HEK293T (cell line): ENCODE data around the gene UTF1.

Source experiments
- CTCF ChIA-PET: fragments of 350-600 bp; formaldehyde crosslinking; extraction: SDS; loops from one replicate; lab custom pipeline; 2021; ENCODE audit warnings: antibody characterized with exemption, inconsistent platforms; lab: Yijun Ruan, JAX
- POLR2A ChIA-PET: fragments of 350-600 bp; formaldehyde crosslinking; extraction: SDS; loops from one replicate; lab custom pipeline; 2020; ENCODE audit warnings: antibody characterized with exemption, inconsistent platforms; lab: Yijun Ruan, JAX
- DNase-seq: peaks from one replicate; pipeline ENCODE4 v3.0.0; 2012; ENCODE audit warnings: mixed read lengths; ENCODE audit errors: extremely low spot score
- ARNT ChIP-seq: fragments of 450-650 bp; IDR thresholded peaks from 2 replicates; pipeline ENCODE4 v1.6.1; 2017; ENCODE audit warnings: mild to moderate bottlenecking
- BHLHE40 ChIP-seq: fragments of 450-650 bp; IDR thresholded peaks from 2 replicates; pipeline ENCODE4 v1.6.1; 2016; ENCODE audit warnings: mild to moderate bottlenecking, moderate library complexity, borderline replicate concordance
- CTBP1 ChIP-seq: fragments of 450-650 bp; IDR thresholded peaks from 2 replicates; pipeline ENCODE4 v1.6.1; 2016; ENCODE audit warnings: borderline replicate concordance
- ELF4 ChIP-seq: fragments of 450-650 bp; IDR thresholded peaks from 2 replicates; pipeline ENCODE4 v1.6.1; 2017; ENCODE audit warnings: antibody characterized with exemption
- FOXA1 ChIP-seq: fragments of 450-650 bp; IDR thresholded peaks from 2 replicates; pipeline ENCODE4 v1.6.1; 2016; ENCODE audit warnings: mild to moderate bottlenecking
- FOXK2 ChIP-seq: fragments of 450-650 bp; IDR thresholded peaks from 2 replicates; pipeline ENCODE4 v1.6.1; 2016; ENCODE audit warnings: mild to moderate bottlenecking
- FOXM1 ChIP-seq: fragments of 450-650 bp; IDR thresholded peaks from 2 replicates; pipeline ENCODE4 v1.6.1; 2017; ENCODE audit warnings: mild to moderate bottlenecking, borderline replicate concordance
- HDGF ChIP-seq: fragments of 450-650 bp; IDR thresholded peaks from 2 replicates; pipeline ENCODE4 v1.6.1; 2017; ENCODE audit warnings: antibody characterized with exemption, borderline replicate concordance
- L3MBTL2 ChIP-seq: fragments of 450-650 bp; conservative IDR thresholded peaks from 2 replicates; pipeline ENCODE4 v1.6.1; 2016; ENCODE audit warnings: mild to moderate bottlenecking
- LEF1 ChIP-seq: fragments of 450-650 bp; IDR thresholded peaks from 2 replicates; pipeline ENCODE4 v1.6.1; 2017; ENCODE audit warnings: mild to moderate bottlenecking, borderline replicate concordance
- NFRKB ChIP-seq: fragments of 450-650 bp; IDR thresholded peaks from 2 replicates; pipeline ENCODE4 v1.6.1; 2016; ENCODE audit warnings: mild to moderate bottlenecking, moderate library complexity
- SP1 ChIP-seq: fragments of 450-650 bp; IDR thresholded peaks from 2 replicates; pipeline ENCODE4 v1.6.1; 2017
- SUZ12 ChIP-seq: fragments of 450-650 bp; IDR thresholded peaks from 2 replicates; pipeline ENCODE4 v1.6.1; 2016; ENCODE audit warnings: mild to moderate bottlenecking
- TARDBP ChIP-seq: fragments of 450-650 bp; IDR thresholded peaks from 2 replicates; pipeline ENCODE4 v1.6.1; 2016
- ZNF384 ChIP-seq: fragments of 450-650 bp; IDR thresholded peaks from 2 replicates; pipeline ENCODE4 v1.6.1; 2016
- TF ChIP-seq, protein P1 (sequence below): fragments of 450-650 bp; IDR thresholded peaks from 2 replicates; pipeline ENCODE4 v1.6.1; 2016

UTF1 gene

DNA sequence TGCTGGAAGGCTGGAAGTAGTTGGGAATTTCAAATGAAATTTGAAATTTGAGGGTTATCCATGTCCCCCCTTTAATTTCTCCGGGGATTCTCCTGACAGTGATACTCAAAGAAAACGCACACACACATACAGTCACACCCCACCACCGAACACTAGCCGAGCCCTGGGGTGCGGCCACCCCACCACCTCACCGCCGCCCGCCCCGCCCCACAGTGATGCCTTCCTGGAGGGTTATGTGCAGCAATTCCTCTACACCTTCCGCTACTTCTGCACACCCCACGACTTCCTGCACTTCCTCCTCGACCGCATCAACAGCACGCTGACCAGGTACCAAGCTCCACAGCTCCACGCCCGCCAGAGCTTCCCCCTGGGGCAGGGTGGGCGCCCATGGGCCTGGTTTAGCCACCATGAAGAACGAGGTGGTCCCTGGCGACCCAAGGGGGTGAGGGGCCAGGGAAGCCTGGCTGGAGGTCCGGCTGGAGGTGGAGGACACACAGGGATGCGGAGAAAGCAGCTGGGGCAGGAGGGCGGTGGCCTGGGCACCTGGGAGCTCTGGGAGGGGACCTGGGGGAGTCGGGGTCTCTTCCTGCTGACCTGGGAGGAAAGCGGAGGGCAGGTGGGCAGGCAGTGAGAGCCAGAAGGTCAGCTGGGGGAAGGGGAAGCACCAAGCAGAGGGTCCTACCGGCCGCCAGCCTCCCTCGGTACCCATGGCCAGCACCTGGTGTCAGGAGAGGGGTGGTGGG, 19.4 kb upstream of the UTF1 start:
- ChIA-PET POLR2A (no interaction called here), CTCF (no interaction called here)
- TF ChIP-seq NFRKB: no peak
- DNase-seq: no peak

DNA sequence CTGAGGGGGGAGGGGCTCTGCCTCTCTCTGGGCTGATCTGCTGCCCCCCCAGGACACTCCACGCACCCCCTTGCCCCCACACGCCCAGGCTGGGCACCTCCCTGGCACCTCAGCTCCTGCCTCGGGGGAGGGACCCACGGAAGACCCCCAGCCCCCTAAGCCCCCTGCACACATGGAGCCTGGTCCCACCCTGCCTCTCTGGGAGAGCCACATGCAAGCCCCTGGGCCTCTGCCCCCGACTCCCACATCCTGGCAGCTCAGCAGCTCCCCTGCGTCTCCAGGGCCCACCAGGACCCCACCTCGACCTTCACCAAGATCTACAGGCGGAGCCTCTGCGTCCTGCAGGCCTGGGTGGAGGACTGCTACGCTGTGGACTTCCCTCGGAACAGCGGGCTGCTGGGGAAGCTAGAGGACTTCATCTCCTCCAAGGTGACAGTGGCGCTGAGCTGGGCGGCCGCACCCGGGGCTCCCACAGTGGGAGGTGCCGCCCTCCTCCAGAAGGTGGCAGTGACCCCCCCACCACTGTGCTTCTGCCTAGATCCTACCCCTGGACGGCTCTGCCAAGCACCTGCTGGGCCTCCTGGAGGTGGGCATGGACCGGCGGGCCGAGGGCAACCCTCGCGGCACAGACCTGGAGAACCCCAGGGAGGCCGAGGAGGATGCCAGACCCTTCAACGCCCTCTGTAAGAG, 18.7 kb upstream of the UTF1 start:
- no peak for DNase-seq
- CTCF ChIA-PET: no interaction called here
- POLR2A ChIA-PET: interaction anchor here (0.7 kb wide), 1 partner anchor 14 kb away, joined by 3 read pairs; no protein-coding TSS in a partner anchor

DNA sequence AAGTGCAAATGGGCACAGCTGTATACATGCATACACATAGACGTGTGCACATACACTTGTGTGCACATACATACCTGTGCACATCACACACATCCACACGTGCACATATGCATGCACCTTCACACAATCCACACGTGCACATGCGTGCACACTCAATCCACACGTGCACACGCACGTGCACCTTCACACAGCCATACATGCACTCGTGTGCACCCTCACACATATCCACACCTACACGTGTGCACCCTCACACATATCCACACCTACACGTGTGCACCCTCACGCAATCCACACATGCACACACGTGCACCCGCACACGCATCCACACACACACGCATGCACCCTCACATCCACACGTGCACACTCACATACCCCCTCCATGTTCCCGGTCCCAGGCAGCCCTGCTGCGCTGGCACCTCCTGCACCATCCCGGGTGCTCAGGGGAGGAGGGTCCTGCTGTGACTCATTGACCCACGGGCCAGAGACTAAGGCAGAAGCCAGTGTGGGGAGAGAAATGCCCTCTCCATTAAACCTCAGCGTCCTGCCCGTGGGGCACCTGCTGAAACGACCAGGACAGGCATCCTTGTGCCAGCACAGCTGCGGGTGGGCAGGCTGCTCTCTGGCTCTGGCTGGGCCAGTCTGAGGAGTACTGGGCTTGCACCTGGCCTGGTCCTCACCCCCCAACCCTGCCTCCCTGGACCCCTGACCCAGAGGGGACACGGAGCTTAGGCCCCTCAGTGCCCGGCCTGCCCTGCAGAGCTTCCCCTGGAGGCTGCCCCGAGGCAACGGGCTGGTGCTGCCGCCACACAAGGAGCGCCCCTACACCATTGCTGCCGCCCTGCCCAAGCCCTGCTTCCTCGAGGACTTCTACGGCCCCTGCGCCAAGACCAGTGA, 17.8 kb upstream of the UTF1 start:
- POLR2A ChIA-PET: interaction anchor here (0.7 kb wide), 1 partner anchor 14 kb away, joined by 3 read pairs; no protein-coding TSS in a partner anchor
- TF ChIP-seq ZNF384 (no peak), CTBP1 (no peak), FOXM1 (no peak), FOXA1 (no peak), SP1 (no peak), ARNT (no peak), NFRKB (no peak), ELF4 (no peak), FOXK2 (no peak), BHLHE40 (no peak), SUZ12 (no peak), L3MBTL2 (no peak), TARDBP (no peak), HDGF (no peak), LEF1 (no peak)
- TF ChIP-seq, protein P1, sequence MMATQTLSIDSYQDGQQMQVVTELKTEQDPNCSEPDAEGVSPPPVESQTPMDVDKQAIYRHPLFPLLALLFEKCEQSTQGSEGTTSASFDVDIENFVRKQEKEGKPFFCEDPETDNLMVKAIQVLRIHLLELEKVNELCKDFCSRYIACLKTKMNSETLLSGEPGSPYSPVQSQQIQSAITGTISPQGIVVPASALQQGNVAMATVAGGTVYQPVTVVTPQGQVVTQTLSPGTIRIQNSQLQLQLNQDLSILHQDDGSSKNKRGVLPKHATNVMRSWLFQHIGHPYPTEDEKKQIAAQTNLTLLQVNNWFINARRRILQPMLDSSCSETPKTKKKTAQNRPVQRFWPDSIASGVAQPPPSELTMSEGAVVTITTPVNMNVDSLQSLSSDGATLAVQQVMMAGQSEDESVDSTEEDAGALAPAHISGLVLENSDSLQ: no peak
- CTCF ChIA-PET: no interaction called here

More for the DNA sequence above, 18.7 kb upstream of the UTF1 start:
- TF ChIP-seq FOXA1 (no peak), SP1 (no peak), ELF4 (no peak), FOXM1 (no peak), L3MBTL2 (no peak), TARDBP (no peak), FOXK2 (no peak), ARNT (no peak), BHLHE40 (no peak)
- TF ChIP-seq, protein P1: no peak

DNA sequence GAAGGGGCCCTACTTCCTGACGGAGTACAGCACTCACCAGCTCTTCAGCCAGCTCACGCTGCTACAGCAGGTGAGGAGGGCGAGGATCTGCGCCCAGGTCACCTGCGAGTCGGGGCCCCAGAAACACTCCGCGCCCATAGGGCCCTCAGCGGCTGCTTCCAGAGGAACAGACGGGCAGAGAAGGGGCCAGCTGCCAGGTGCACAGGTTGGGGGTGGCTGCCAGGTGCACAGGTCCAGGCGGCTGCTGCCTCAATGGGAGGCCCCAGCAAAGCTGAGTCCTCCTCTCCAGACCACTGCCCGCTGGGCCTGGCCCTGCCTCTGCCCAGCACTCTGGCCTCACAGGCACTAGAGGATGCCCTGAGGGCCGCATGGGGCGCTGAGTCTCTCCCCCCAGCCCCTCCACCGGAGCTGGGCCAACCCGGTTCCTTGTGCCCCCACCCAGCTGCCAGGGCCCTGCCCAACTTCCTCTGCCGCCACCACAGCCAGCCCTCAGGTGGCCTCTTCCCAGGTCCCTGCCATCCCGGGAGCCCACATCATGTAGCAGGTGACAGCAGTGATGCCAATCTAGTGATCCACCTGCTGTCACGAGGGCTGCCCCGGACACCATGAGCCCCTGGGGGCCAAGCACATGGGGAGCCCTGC, 17.0 kb upstream of the UTF1 start:
- ChIA-PET POLR2A (no interaction called here), CTCF (no interaction called here)
- TF ChIP-seq BHLHE40: no peak
- TF ChIP-seq L3MBTL2: no peak
- no peak for DNase-seq

More for the DNA sequence above, 17.8 kb upstream of the UTF1 start:
- no peak for DNase-seq

- CTCF ChIA-PET: no interaction called here
- DNase-seq: no peak
- TF ChIP-seq FOXA1: no peak
- TF ChIP-seq HDGF: no peak
- no peak for TF ChIP-seq SP1
- no peak for TF ChIP-seq NFRKB
- TF ChIP-seq ZNF384: no peak
- no peak for TF ChIP-seq ELF4
- no peak for TF ChIP-seq SUZ12
- TF ChIP-seq, protein P1: no peak
- no peak for TF ChIP-seq ARNT
- TF ChIP-seq TARDBP: no peak
- TF ChIP-seq CTBP1: no peak
- no peak for TF ChIP-seq FOXK2
- TF ChIP-seq FOXM1: no peak
- POLR2A ChIA-PET: no interaction called here
Measured at GRCh38 chr10:133213641-133214467, 16.2 kb upstream of the UTF1 start.
